Calu3 (cell line): Measurements from ENCODE around the gene RNF135. TPM values are rescaled to one million over a fixed set of nuclear protein-coding genes. Genes with fewer than 3 reads are reported as not detected.

Experiments used
- BruUV-seq: library from RNA; stranded (reverse); fragments of 400-500 nt; replicated peaks from 2 replicates; lab custom pipeline; 2021; lab: Mats Ljungman, UMichigan
- CTCF ChIA-PET: fragments of 300-600 bp; sonication (Branson Sonifier 250); formaldehyde crosslinking; loops from one replicate; lab custom pipeline; 2022; ENCODE audit warnings: antibody characterized with exemption; lab: Charles Lee
- DNase-seq: peaks from one replicate; pipeline ENCODE4 v3.0.0; 2022
- H3K27ac Mint-ChIP-seq: one replicate; pipeline ENCODE4 v1.8.0; 2022; ENCODE audit warnings: mixed read lengths; ENCODE audit not compliant: unreplicated experiment
- H3K27me3 Mint-ChIP-seq: one replicate; pipeline ENCODE4 v1.8.0; 2022; ENCODE audit warnings: mixed read lengths; ENCODE audit not compliant: unreplicated experiment
- H3K36me3 Mint-ChIP-seq: one replicate; pipeline ENCODE4 v1.8.0; 2022; ENCODE audit warnings: mild to moderate bottlenecking, moderate library complexity, mixed read lengths; ENCODE audit not compliant: insufficient read depth, unreplicated experiment
- H3K4me1 Mint-ChIP-seq: one replicate; pipeline ENCODE4 v1.8.0; 2022; ENCODE audit warnings: mild to moderate bottlenecking, low read depth, mixed read lengths; ENCODE audit not compliant: unreplicated experiment
- H3K4me3 Mint-ChIP-seq: one replicate; pipeline ENCODE4 v1.8.0; 2022; ENCODE audit warnings: mild to moderate bottlenecking, low read depth, moderate library complexity, mixed read lengths; ENCODE audit not compliant: unreplicated experiment
- H3K9me3 Mint-ChIP-seq: one replicate; pipeline ENCODE4 v1.8.0; 2022; ENCODE audit warnings: low read depth, mixed read lengths; ENCODE audit not compliant: unreplicated experiment
- intact Hi-C: fragments of 100-400 bp; cut with micrococcal nuclease; formaldehyde crosslinking; loops from one replicate; pipeline ENCODE4 v1.10.0; 2022; ENCODE audit not compliant: unreplicated experiment
- total RNA-seq: library from RNA; stranded (reverse); gene quantifications from 2 replicates; pipeline ENCODE4 v1.2.3, GENCODE V29; 2022
- TF ChIP-seq, protein P1 (sequence below): fragments of 200-600 bp; IDR thresholded peaks from one replicate; pipeline ENCODE4 v1.8.0; 2022; ENCODE audit warnings: antibody characterized with exemption; ENCODE audit not compliant: unreplicated experiment

RNF135 gene
- total RNA-seq, 1 experiment from 2014 or later: 7.5 TPM

DNA sequence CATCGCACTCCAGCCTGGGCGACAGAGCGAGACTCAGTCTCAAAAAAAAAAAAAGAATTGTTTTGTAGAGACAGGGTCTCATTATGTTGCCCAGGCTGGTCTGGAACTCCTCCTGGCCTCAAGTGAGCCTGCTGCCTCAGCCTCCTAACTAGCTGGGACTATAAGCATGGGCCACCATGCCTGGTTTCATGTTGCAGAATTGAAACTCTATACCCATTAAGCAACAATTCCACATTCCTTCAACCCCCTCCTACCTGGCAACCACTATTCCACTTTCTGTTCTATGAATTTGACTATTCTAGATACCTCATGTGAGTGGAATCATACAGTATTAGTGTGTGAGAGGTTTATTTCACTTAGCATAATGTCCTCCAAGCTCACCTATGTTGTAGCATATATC is 24.5 kb downstream of the RNF135 start:
- peaks cover 4% of the 10 kb centered on the region for H3K36me3 Mint-ChIP-seq
- DNase-seq: no peak
- peaks cover 8% of the 10 kb centered on the region for H3K4me1 Mint-ChIP-seq
- H3K4me3 Mint-ChIP-seq: no peak overlapping the region
- BruUV-seq: no TSS peak
- H3K9me3 Mint-ChIP-seq: no peaks in the 10 kb centered on the region
- no peak overlapping the region for H3K27ac Mint-ChIP-seq
- TF ChIP-seq, protein P1, sequence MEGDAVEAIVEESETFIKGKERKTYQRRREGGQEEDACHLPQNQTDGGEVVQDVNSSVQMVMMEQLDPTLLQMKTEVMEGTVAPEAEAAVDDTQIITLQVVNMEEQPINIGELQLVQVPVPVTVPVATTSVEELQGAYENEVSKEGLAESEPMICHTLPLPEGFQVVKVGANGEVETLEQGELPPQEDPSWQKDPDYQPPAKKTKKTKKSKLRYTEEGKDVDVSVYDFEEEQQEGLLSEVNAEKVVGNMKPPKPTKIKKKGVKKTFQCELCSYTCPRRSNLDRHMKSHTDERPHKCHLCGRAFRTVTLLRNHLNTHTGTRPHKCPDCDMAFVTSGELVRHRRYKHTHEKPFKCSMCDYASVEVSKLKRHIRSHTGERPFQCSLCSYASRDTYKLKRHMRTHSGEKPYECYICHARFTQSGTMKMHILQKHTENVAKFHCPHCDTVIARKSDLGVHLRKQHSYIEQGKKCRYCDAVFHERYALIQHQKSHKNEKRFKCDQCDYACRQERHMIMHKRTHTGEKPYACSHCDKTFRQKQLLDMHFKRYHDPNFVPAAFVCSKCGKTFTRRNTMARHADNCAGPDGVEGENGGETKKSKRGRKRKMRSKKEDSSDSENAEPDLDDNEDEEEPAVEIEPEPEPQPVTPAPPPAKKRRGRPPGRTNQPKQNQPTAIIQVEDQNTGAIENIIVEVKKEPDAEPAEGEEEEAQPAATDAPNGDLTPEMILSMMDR: no peak
- no peaks in the 10 kb centered on the region for H3K27me3 Mint-ChIP-seq
- intact Hi-C loops: no loop called here
- CTCF ChIA-PET: no interaction called here

DNA sequence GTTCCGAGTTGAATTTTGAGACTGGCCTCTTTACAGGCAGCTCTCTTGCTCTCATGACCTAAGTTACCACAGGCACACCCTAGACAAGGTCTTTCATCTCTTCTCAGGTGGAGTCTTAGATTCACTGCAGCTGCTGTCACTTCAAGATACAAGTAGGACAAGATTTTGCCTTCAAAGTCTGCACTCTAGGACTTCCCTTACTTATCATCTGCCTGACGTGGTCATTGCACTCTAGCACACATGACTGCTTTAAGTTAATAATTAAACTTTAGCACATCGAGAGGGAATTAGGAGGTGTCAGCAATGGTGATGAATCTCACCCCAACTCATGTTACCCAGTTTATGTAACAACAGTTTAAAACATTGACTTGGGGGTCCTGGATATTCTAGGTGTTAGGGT is 25.6 kb downstream of the RNF135 start:
- H3K27me3 Mint-ChIP-seq: no peaks in the 10 kb centered on the region
- no peaks in the 10 kb centered on the region for H3K9me3 Mint-ChIP-seq
- TF ChIP-seq, protein P1: no peak
- peaks cover 8% of the 10 kb centered on the region for H3K4me1 Mint-ChIP-seq
- BruUV-seq: no TSS peak
- no peak for DNase-seq
- CTCF ChIA-PET: no interaction called here
- no peak overlapping the region for H3K4me3 Mint-ChIP-seq
- peaks cover 4% of the 10 kb centered on the region for H3K36me3 Mint-ChIP-seq
- no peak overlapping the region for H3K27ac Mint-ChIP-seq
- intact Hi-C loops: no loop called here

DNA sequence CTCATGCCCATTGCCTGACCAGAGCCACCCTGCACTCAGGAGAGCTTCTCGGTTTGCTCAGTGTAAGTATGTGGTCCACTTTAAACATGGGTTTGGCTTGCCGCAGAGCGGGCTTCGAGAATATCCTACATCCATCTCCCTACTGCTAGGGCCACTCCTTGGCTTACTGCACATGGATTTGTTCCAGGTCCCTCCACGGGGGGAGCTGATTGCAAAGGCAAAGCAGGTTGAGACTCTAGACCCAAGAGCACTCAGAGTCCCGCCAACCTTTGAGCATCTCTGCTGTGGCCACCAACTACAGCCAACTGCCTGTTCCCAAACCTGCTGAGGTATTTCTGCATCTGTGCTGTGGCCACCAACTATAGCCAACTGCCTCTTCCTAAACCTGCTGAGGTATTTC is 26.4 kb downstream of the RNF135 start:
- Mint-ChIP-seq H3K9me3 (no peaks in the 10 kb centered on the region), H3K27ac (no peak overlapping the region), H3K36me3 (peaks cover 4% of the 10 kb centered on the region), H3K27me3 (no peaks in the 10 kb centered on the region), H3K4me1 (peaks cover 8% of the 10 kb centered on the region), H3K4me3 (no peak overlapping the region)
- no TSS peak for BruUV-seq
- DNase-seq: no peak
- CTCF ChIA-PET: no interaction called here
- TF ChIP-seq, protein P1: no peak
- intact Hi-C loops: no loop called here

DNA sequence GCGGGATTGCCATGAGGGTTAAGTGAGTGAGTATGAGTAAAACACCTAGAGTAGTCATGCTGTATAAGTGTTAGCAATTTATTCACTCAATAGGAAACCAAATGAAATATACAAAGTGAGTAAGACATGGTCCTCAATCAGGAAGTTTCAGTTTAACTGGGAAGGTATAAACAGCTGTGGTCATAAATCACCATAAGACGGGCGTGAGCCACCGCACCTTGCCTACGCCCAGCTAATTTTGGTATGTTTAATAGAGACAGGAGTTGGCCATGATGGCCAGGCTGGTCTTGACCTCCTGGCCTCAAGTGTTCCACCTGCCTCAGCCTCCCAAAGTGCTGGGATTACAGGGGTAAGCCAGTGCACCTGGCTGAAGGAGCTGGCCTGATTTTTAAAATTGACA is 27.0 kb downstream of the RNF135 start:
- CTCF ChIA-PET: no interaction called here
- TF ChIP-seq, protein P1: no peak

DNA sequence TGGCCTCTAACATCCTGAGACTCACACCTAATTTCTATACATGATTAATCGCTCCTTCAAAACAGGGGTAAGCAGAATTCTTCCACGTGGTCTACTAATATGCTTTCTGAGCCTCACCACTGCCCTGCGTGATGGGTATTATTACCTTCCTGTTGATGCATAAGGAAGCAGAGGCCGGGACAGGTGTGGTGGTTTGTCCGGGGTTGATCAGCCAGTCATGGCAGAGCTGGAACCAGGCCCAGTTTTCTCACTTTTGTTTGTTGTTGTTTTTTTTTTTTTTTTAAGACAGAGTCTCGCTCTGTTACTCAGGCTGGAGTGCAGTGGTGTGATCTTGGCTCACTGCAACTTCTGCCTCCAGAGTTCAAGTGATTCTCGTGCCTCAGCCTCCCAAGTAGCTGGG is 31.2 kb downstream of the RNF135 start:
- Mint-ChIP-seq H3K4me3 (no peak overlapping the region), H3K4me1 (peaks cover 10% of the 10 kb centered on the region), H3K27me3 (no peaks in the 10 kb centered on the region), H3K36me3 (peaks cover 4% of the 10 kb centered on the region), H3K9me3 (peaks cover 2% of the 10 kb centered on the region), H3K27ac (no peak overlapping the region)
- CTCF ChIA-PET: no interaction called here
- TF ChIP-seq, protein P1: no peak
- intact Hi-C loops: no loop called here
- no TSS peak for BruUV-seq
- no peak for DNase-seq

More for the DNA sequence above, 27.0 kb downstream of the RNF135 start:
- Mint-ChIP-seq H3K27ac (no peak overlapping the region), H3K27me3 (no peaks in the 10 kb centered on the region), H3K9me3 (no peaks in the 10 kb centered on the region), H3K4me3 (no peak overlapping the region), H3K36me3 (peaks cover 4% of the 10 kb centered on the region), H3K4me1 (peaks cover 8% of the 10 kb centered on the region)
- no peak for DNase-seq
- no TSS peak for BruUV-seq
- intact Hi-C loops: no loop called here
